Keratinocyte (primary cell): Measurements from ENCODE around the gene PRKD3. TPM values are rescaled to one million over a fixed set of nuclear protein-coding genes. Genes with fewer than 3 reads are reported as not detected.

Experiments
- DNase-seq: peaks from one replicate; pipeline ENCODE4 v3.0.0-alpha.2; 2011; ENCODE audit warnings: low read depth, missing footprints, low spot score
- FAIRE-seq: peaks from 2 replicates; lab custom pipeline; 2011; peaks lifted over from hg19 to GRCh38; lab: Jason Lieb, UNC
- H2AFZ ChIP-seq: 2 replicates; pipeline ENCODE4 v1.6.0; 2012; ENCODE audit warnings: low read length, control low read depth, inconsistent platforms; ENCODE audit not compliant: control insufficient read depth
- H3K27ac ChIP-seq: 2 replicates; pipeline ENCODE4 v1.5.1; 2011; ENCODE audit warnings: low read length; ENCODE audit not compliant: control insufficient read depth, insufficient read depth
- H3K27me3 ChIP-seq: 3 replicates; pipeline ENCODE4 v1.6.0; 2011; ENCODE audit warnings: low read length; ENCODE audit not compliant: control insufficient read depth, insufficient read depth; ENCODE audit errors: extremely low read depth
- H3K36me3 ChIP-seq, 2 experiments: 2 replicates in 1 of 2; 3 replicates in 1 of 2; pipeline ENCODE4 v1.5.1; 2011; ENCODE audit warnings: low read length in 2 of 2, mild to moderate bottlenecking in 1 of 2; ENCODE audit not compliant: control insufficient read depth in 2 of 2, insufficient read depth in 2 of 2; ENCODE audit errors: extremely low read depth in 1 of 2
- H3K4me1 ChIP-seq: 3 replicates; pipeline ENCODE4 v1.5.1; 2011; ENCODE audit warnings: low read length; ENCODE audit not compliant: control insufficient read depth, insufficient read depth; ENCODE audit errors: extremely low read depth
- H3K4me2 ChIP-seq: 3 replicates; pipeline ENCODE4 v1.6.0; 2011; ENCODE audit warnings: low read depth, low read length; ENCODE audit not compliant: control insufficient read depth, insufficient read depth; ENCODE audit errors: extremely low read depth
- H3K4me3 ChIP-seq, 3 experiments: fragments of 200-600 bp in 1 of 3; sonication (generic) in 1 of 3; 2 replicates in 2 of 3; 3 replicates in 1 of 3; pipeline ENCODE4 v1.5.1; 2011 to 2016; ENCODE audit warnings: low read length in 3 of 3, mild to moderate bottlenecking in 3 of 3, control low read depth in 2 of 3, inconsistent platforms in 1 of 3, low read depth in 1 of 3, mixed read lengths in 1 of 3, mixed run types in 1 of 3, moderate library complexity in 1 of 3; ENCODE audit not compliant: control insufficient read depth in 2 of 3, insufficient read depth in 2 of 3; ENCODE audit errors: extremely low read depth in 1 of 3
- H3K79me2 ChIP-seq: 2 replicates; pipeline ENCODE4 v1.6.0; 2012; ENCODE audit warnings: low read length; ENCODE audit not compliant: control insufficient read depth, insufficient read depth
- H3K9ac ChIP-seq: 3 replicates; pipeline ENCODE4 v1.6.0; 2011; ENCODE audit warnings: low read length; ENCODE audit not compliant: control insufficient read depth, insufficient read depth; ENCODE audit errors: extremely low read depth
- H3K9me1 ChIP-seq: 3 replicates; pipeline ENCODE4 v1.6.0; 2011; ENCODE audit warnings: low read length; ENCODE audit not compliant: control insufficient read depth, insufficient read depth; ENCODE audit errors: extremely low read depth
- H3K9me3 ChIP-seq: 2 replicates; pipeline ENCODE4 v1.5.1; 2012; ENCODE audit warnings: low read depth, low read length; ENCODE audit not compliant: control insufficient read depth
- H4K20me1 ChIP-seq: 3 replicates; pipeline ENCODE4 v1.6.0; 2011; ENCODE audit warnings: low read length; ENCODE audit not compliant: control insufficient read depth, insufficient read depth; ENCODE audit errors: extremely low read depth
- CTCF ChIP-seq, 3 experiments: IDR thresholded peaks in 1 of 3; conservative IDR thresholded peaks in 1 of 3; optimal IDR thresholded peaks in 1 of 3; 2 replicates in 2 of 3; 3 replicates in 1 of 3; pipeline versions ENCODE3 to v1.5.1; 2011; ENCODE audit warnings: low read length in 3 of 3, mild to moderate bottlenecking in 3 of 3, moderate library complexity in 2 of 3, control low read depth in 1 of 3, inconsistent platforms in 1 of 3; ENCODE audit not compliant: insufficient read depth in 2 of 3; ENCODE audit errors: extremely low read depth in 1 of 3
- EZH2 ChIP-seq: IDR thresholded peaks from one replicate; pipeline ENCODE4 v1.6.1; 2012; ENCODE audit warnings: inconsistent platforms, mild to moderate bottlenecking, low read length, moderate library complexity
- dilution Hi-C: fragments of 300-500 bp; cut with MboI; formaldehyde crosslinking; loops from one replicate; pipeline ENCODE4 v1.7.0; 2020; ENCODE audit warnings: low sequenced_read_pairs; ENCODE audit not compliant: extremely low pct_ligation_motif_present
- polyA plus RNA-seq, 5 experiments: library from polyadenylated mRNA; depleted of rRNA in 3 of 5; stranded (reverse) in 3 of 5; stranded (forward) in 1 of 5; unstranded in 1 of 5; fragments of >200 nt; gene quantifications; 1 replicate in 1 of 5; 2 replicates in 3 of 5; 3 replicates in 1 of 5; pipeline versions ENCODE4 v1.2.1 to v1.2.3, GENCODE V29; 2011 to 2012; ENCODE audit warnings: missing spikeins in 2 of 5, low read depth in 1 of 5, low replicate concordance in 1 of 5

The PRKD3 gene
- polyA plus RNA-seq, 1 donor (not counting 4 experiments of a cell fraction or from before 2014, with no cell fraction given) = 25.4 TPM

- H3K4me2 ChIP-seq = no peak overlapping the region
- FAIRE-seq (no peak), DNase-seq (no peak)
- H3K4me3 ChIP-seq = no peak overlapping the region
- no peak for TF ChIP-seq EZH2
- no peak overlapping the region for H2AFZ ChIP-seq
- H3K79me2 ChIP-seq = no peaks in the 10 kb centered on the region
- H3K9me1 ChIP-seq = no peaks in the 10 kb centered on the region
- no peaks in the 10 kb centered on the region for H3K9me3 ChIP-seq
- dilution Hi-C loops = no loop called here
- no peaks in the 10 kb centered on the region for H3K27me3 ChIP-seq
- peaks cover 5% of the 10 kb centered on the region for H3K4me1 ChIP-seq
- no peaks in the 10 kb centered on the region for H4K20me1 ChIP-seq
- no peaks in the 10 kb centered on the region for H3K36me3 ChIP-seq
- no peak overlapping the region for H3K27ac ChIP-seq
- H3K9ac ChIP-seq = no peak overlapping the region
Observed at GRCh38 chr2:37338933-37339332, 14.3 kb upstream of the PRKD3 start.

- no peaks in the 10 kb centered on the region for H3K36me3 ChIP-seq
- no peaks in the 10 kb centered on the region for H3K4me1 ChIP-seq
- dilution Hi-C loops = no loop called here
- H3K27ac ChIP-seq = no peak overlapping the region
- no peak overlapping the region for H3K4me2 ChIP-seq
- DNase-seq (no peak), FAIRE-seq (no peak)
- no peaks in the 10 kb centered on the region for H4K20me1 ChIP-seq
- H3K9ac ChIP-seq = no peak overlapping the region
- no peaks in the 10 kb centered on the region for H3K79me2 ChIP-seq
- TF ChIP-seq CTCF (optimal IDR thresholded peaks at IDR 0.05 in 1 of 3, IDR thresholded peaks at IDR 0.05 in 1 of 3, conservative IDR thresholded peaks at IDR 0.05 in 1 of 3; ENCODE audit: extremely low read depth in 1 of 3, insufficient read depth in 2 of 3, low read length in 3 of 3) (no peak), EZH2 (no peak)
- H3K4me3 ChIP-seq = no peak overlapping the region
- H3K27me3 ChIP-seq = no peaks in the 10 kb centered on the region
- H3K9me1 ChIP-seq = no peaks in the 10 kb centered on the region
- no peaks in the 10 kb centered on the region for H3K9me3 ChIP-seq
- H2AFZ ChIP-seq = no peak overlapping the region
Observed at GRCh38 chr2:37337620-37338280, 13.1 kb upstream of the PRKD3 start.

- no peaks in the 10 kb centered on the region for H3K9me3 ChIP-seq
- H3K27me3 ChIP-seq = no peaks in the 10 kb centered on the region
- no peaks in the 10 kb centered on the region for H4K20me1 ChIP-seq
- TF ChIP-seq EZH2 = no peak
- TF ChIP-seq CTCF (optimal IDR thresholded peaks at IDR 0.05 in 1 of 3, IDR thresholded peaks at IDR 0.05 in 1 of 3, conservative IDR thresholded peaks at IDR 0.05 in 1 of 3; ENCODE audit: extremely low read depth in 1 of 3, insufficient read depth in 2 of 3, low read length in 3 of 3) = no peak
- dilution Hi-C loops = no loop called here
- FAIRE-seq = no peak
- H3K9ac ChIP-seq = no peak overlapping the region
- H2AFZ ChIP-seq = no peak overlapping the region
- DNase-seq = no peak
- H3K9me1 ChIP-seq = no peaks in the 10 kb centered on the region
- H3K4me1 ChIP-seq = no peaks in the 10 kb centered on the region
- no peak overlapping the region for H3K27ac ChIP-seq
- H3K36me3 ChIP-seq = no peaks in the 10 kb centered on the region
- no peaks in the 10 kb centered on the region for H3K79me2 ChIP-seq
- H3K4me3 ChIP-seq = no peak overlapping the region
- no peak overlapping the region for H3K4me2 ChIP-seq
Observed at GRCh38 chr2:37335604-37336003, 11.0 kb upstream of the PRKD3 start.
